ENCODE data around the gene TBR1.

TBR1 gene

GRCh38 chr2:161415034-161415986, 787 bp upstream of the TBR1 start:
- no peak for DNase-seq

- no peak for DNase-seq
Observed at GRCh38 chr2:161416708-161417437, 776 bp downstream of the TBR1 start.

GRCh38 chr2:161417438-161418274, 1.6 kb downstream of the TBR1 start:
- DNase-seq, result no peak

- DNase-seq, result no peak
Observed at GRCh38 chr2:161418275-161418714, 2.2 kb downstream of the TBR1 start.

- DNase-seq, result no peak
Observed at GRCh38 chr2:161418715-161419637, 2.9 kb downstream of the TBR1 start.

DNA sequence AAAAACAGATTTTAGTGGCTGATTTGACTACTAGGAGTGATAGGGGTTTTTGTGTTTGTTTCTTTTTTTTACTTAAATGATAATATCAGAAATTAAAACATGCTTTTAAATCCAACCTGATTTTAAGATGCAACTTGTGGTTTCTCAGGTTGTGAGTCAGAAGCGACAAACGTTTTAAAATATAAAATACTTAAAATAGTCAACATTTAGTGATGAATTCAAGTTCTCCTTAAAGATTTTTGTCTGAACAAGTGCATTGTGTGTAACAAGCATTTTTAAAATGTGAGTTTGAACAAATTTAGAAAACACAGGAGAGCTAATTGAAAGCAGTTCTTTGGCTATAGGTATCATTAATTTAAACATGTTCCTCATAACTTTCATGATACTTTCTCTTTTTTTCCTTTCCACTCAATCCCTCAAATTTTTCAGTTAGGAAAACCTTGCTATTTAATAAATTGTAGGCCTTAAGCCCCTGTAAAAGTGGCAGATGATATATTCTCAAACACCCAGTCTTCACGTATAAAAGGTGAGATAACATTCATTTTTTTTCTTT, 3.6 kb downstream of the TBR1 start:
- DNase-seq, result no peak

DNA sequence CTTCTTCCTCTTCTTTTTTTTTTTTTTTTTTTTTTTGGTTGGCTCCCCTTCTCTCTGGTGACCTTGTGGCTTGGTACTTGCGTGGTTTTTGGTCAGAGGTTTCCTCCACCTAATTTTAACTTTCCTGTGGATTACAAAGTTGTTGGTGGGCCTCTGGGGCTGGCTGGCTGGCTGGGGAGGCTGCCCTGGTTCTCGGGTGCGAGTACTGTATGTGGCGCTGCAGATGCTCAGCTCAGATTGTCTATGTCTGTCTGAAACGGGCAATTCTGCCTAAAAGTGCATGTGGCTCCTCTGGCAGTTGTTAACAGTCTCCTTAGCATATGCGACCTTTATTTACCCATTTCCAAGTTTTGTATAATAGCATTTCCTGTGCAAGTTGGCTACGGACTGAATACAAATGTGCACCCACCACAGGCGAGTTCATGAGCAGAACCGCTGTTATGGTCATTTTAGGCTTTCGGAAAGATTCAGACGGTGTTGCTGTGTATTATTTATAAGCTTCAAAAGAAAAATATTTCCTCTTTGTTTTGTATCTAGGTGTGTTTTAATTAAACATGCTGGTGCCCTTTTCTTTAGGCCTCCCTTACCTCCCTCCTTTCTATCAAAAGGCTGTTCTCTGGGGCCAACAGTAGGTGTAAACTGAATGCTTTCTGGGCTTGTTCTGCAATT, 4.4 kb downstream of the TBR1 start:
- no peak for DNase-seq

DNA sequence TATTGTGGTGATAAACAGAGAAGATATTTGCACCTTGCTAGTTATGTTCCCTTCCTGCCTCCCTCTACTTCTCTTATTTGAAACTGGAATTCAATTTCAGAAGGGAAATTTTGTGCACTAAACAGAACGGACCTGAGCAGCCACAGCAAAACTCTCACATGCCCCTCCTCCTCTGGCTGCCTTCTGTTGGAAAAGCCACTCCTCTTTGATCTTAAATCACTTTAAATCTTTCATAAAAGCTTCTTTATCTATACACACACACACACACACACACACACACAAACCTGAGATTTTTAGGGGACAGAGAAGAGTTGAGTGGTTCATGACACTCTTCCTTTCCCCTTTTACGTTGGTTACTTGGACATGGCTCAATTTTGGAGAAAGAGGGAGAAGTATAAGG, 5.6 kb downstream of the TBR1 start:
- DNase-seq, result no peak

GRCh38 chr2:161422816-161423403, 6.8 kb downstream of the TBR1 start:
- DNase-seq, result no peak

DNA sequence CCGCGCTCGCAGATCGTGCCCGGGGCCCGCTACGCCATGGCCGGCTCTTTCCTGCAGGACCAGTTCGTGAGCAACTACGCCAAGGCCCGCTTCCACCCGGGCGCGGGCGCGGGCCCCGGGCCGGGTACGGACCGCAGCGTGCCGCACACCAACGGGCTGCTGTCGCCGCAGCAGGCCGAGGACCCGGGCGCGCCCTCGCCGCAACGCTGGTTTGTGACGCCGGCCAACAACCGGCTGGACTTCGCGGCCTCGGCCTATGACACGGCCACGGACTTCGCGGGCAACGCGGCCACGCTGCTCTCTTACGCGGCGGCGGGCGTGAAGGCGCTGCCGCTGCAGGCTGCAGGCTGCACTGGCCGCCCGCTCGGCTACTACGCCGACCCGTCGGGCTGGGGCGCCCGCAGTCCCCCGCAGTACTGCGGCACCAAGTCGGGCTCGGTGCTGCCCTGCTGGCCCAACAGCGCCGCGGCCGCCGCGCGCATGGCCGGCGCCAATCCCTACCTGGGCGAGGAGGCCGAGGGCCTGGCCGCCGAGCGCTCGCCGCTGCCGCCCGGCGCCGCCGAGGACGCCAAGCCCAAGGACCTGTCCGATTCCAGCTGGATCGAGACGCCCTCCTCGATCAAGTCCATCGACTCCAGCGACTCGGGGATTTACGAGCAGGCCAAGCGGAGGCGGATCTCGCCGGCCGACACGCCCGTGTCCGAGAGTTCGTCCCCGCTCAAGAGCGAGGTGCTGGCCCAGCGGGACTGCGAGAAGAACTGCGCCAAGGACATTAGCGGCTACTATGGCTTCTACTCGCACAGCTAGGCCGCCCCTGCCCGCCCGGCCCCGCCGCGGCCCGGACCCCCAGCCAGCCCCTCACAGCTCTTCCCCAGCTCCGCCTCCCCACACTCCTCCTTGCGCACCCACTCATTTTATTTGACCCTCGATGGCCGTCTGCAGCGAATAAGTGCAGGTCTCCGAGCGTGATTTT, 7.6 kb downstream of the TBR1 start:
- no peak for DNase-seq

GRCh38 chr2:161424394-161424769, 8.3 kb downstream of the TBR1 start:
- no peak for DNase-seq

DNA sequence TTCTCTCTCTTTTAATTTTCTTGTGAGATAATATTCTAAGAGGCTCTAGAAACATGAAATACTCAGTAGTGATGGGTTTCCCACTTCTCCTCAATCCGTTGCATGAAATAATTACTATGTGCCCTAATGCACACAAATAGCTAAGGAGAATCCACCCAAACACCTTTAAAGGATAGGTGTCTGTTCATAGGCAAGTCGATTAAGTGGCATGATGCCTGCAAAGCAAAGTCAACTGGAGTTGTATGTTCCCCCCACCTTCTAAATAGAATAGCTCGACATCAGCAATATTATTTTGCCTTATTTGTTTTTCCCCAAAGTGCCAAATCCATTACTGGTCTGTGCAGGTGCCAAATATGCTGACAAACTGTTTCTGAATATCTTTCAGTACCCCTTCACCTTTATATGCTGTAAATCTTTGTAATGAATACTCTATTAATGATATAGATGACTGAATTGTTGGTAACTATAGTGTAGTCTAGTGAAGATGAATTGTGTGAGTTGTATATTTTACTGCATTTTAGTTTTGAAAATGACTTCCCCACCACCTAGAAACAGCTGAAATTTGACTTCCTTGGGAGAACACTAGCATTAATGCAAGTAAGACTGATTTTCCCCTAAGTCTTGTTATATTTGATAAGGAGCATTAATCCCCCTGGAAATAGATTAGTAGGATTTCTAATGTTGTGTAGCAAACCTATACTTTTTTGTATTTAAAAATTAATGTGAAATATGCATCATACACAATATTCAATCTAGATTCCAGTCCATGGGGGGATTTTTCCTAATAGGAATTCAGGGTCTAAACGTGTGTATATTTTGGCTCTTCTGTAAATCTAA, 9.0 kb downstream of the TBR1 start:
- no peak for DNase-seq

DNA sequence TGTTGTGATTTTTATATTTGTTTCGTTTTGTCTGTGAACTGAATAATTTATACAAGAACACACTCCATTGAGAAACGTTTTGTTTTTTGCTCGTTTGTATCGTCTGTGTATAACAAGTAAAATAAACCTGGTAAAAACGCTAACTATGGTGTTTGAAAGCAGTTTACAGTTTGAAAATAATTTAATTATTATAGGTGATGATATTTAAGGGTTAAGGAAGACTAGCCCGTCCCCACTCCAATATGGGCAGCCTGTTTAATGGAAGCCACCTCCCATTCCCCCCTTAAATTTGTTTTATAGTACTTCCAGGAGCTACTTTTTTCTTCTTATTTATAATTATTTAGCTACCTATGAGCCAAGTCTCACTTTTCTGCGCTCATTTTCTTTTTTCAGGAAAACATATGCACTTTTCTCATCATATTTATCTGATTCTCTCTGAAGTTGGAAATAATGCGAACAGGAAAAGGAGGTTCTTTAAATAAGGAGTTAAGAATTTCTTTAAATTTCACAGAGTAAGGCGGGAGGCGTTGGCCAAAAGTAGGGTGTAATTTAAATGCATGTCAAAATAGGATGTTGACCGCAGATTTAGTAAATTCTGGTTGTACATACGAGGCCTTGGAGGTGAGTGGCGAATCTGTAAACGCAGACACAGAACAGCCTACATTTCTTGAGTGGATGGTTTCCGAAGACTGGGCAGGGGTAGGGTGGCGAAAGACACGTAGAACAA, 9.8 kb downstream of the TBR1 start:
- DNase-seq, result no peak

DNA sequence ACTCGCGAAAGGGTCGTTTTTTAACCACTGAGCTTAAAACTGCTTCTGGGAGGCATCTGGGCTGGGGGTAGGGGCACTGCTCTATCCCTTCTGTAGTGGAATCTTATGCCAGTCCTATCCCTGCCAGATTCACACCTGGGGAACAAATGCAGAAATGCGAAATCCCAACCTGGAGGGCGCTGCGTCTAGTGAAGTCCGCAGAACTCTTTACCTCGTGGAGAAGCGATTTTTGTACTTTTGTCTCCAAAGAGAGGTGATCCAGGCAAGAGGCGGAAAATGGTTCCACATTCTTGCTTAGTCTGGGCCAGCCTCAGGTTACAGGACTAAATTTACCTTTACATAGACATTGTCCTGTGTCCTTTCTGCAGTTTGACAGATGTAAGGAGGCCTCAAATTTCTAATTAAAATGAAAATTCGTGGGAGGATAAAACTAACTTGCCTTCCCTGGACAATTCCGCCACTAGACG, 10.4 kb downstream of the TBR1 start:
- no peak for DNase-seq

GRCh38 chr2:161426922-161427663, 11.0 kb downstream of the TBR1 start:
- no peak for DNase-seq

- no peak for DNase-seq
Observed at GRCh38 chr2:161427664-161428587, 11.8 kb downstream of the TBR1 start.

All from activated effector memory CD4-positive, alpha-beta T cell treated with Interleukin-2 at 50 U/mL for 16 hours (primary cell).